NCI-H2081 treated with DMSO at 0.1 percent for 48 hours (cell line): ENCODE results near the gene MTHFSD.

ENCODE experiments used
- DNase-seq: peaks from one replicate; lab custom pipeline; 2025; lab: John Stamatoyannopoulos, UW

Gene MTHFSD

DNA sequence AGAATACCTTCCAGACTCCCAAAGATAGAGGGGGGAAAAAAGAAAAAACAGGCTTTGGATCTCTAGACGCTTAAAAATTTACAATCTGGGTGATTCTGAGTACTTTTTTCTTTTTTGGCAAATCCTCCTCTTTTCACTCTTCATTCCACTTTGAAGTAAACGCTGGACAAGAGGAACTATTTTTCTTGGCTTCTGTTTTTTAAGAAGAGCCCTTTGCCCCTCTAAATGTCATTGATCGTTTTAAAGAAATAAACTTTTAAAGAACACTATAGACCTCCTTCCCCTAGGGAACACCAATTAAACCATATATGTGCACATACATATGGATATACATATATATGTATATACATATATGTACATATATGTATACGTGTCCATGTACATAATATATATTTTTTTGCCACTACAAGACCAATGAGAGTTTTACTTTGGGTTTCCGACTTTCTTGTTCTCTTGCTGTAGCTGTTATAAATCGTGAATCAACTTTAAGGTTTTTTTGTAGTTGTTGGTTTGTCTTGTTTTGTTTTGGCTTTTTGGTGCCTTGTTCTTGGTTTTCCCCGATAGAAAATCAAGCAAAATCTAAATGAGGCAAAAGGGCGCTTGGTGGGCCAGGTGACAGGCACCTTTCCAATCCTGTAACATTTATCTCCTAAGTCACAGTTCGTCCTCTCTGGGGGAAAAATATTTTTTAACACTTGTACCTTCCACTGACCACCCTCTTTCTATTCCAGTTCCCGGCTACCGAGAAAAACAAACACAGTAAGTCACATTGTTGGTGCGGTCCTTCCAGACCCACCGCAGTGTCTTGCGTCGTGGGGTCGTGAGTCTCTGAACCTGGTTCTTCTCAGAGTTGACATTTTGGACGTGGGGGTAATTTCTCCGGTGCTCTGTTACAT lies 40.3 kb downstream of the MTHFSD start:
- DNase-seq: no peak

DNA sequence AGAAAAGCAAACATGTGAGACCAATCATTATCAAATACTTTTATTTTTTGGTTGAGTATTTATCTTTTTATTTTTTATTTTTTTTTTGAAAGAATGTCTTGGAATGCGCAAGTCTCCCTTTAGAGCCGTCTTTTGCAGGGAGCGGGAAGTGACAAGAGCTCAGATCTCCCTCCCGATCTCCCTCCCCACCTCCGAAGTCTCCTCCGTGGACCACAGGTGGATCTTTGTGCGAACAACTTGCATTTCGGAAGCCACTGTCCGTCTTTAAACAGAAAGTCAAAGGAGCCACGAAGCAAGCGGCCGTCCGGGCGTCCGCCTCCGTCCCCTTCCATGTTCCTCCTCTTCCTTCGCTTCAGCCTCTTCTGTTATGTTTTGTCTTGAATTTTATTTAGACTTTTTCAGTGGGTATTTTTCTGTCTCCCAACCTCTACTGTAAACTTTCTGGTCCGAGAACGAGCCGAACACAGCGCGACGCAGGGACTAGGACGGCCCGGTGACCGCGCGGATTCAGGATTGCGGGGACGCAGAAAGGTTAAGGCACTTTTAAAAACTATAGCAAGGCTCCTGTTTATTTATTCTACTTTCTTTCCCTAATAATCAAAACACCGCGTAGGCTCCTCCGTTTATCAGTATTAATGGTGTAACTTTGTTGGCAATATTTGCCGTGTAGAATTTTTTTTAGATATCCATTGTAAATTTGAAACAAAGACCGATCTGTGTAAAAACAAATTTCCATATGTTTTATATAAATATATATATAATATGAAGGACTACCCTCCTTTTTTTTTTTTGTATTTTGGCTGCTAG lies 41.4 kb downstream of the MTHFSD start:
- no peak for DNase-seq

DNA sequence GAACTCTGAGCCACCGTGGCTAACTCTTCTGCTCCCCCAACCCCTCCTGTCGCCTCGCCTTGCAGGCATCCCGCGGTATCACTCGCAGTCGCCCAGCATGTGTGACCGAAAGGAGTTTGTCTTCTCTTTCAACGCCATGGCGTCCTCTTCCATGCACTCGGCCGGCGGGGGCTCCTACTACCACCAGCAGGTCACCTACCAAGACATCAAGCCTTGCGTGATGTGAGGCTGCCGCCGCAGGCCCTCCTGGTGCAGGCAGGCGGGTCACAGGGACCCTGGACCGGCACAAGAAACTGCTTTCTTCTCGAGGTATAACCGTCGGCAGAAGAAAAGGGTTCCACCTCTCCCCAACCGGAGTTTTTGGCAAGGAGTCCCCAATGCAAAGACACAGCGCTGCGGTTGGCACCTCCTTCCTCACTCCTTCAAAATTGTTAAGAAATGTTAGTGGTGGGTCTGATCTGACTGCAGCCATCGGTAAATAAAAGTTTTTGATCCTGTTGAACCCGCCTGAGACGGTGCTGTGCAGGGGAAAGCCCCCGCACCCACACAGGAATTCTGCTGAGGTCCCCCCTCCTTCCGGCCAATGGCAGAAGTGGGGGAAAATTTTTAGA lies 42.1 kb downstream of the MTHFSD start:
- no peak for DNase-seq

DNA sequence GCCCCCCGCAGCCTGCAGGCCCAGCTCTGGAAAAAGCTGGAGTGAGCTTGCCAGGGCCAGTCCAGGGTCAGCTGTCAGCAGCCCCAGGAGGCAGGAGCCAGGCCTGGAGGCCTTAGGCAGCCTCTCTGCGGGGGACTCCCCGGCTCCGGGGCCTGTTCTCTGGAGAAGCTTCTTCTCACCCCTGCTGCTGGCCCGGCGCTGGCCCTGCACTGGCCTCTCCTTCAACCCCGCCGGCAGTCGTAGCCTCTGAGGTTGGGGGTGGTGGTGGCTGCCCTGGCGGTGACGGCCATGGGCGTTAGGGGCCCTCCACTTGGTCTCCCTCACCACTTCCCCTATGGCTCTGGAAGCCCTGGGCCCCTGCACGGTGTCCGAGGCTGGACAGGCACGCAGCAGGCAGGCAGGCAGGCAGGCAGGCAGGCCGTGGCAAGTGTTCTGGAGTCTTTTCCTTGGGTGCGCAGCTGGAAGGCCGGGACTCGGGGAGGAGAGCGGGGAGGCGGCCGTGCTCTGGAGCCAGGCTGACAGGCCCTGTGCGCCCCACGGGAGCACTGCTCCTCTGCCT lies 42.7 kb downstream of the MTHFSD start:
- DNase-seq: no peak

DNA sequence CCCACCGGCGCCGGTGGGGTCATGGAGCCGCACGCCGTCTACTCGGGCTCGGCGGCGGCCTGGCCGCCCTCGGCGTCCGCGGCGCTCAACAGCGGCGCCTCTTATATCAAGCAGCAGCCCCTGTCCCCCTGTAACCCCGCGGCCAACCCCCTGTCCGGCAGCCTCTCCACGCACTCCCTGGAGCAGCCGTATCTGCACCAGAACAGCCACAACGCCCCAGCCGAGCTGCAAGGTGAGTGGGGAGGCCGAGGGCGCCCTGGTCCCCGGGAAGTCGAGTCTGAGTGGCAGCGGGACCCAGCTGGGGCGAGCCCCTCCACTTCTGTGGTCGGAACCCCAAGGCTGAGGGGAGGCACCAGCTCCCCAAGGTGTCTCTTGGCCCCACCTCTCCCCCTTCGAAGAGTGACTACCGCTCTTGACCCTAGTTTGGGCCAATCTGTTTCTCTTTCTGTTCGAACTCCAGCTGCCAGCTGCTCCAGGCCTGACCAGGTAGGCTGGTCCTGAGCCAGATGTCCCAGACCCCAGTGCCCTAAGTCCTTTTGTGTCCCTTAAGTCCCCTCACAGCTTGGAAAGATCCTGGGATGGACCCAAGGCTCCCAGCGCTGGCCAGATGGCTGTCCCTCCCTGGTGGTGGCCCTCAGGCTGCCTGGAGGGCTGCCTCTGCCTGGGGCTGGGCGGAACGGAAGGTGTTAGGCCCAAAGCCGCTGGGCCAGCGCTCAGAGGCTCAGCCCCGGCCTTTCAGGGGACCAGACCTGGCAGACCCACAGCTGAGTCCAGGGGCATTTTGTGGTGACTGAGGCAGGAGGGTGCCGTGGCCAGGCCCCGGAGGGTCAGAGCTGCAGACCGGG lies 43.5 kb downstream of the MTHFSD start:
- no peak for DNase-seq

DNA sequence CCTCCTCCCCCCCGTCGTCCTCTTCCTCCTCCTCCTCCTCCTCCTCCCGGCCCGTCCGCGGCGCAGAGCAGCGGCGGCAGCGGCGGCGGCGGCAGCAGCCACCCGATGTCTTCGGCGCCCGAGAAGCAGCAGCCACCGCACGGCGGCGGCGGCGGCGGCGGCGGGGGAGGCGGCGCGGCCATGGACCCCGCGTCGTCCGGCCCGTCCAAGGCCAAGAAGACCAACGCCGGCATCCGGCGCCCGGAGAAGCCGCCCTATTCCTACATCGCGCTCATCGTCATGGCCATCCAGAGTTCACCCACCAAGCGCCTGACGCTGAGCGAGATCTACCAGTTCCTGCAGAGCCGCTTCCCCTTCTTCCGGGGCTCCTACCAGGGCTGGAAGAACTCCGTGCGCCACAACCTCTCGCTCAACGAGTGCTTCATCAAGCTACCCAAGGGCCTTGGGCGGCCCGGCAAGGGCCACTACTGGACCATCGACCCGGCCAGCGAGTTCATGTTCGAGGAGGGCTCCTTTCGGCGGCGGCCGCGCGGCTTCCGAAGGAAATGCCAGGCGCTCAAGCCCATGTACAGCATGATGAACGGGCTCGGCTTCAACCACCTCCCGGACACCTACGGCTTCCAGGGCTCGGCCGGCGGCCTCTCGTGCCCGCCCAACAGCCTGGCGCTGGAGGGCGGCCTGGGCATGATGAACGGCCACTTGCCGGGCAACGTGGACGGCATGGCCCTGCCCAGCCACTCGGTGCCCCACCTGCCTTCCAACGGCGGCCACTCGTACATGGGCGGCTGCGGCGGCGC lies 44.4 kb downstream of the MTHFSD start, which contains the start of gene FOXF1:
FOXF1 (plus strand) TSS at position 63 of the 797 bp plus-strand sequence; CDS start at position 106, 43 bp downstream.
- DNase-seq: no peak

DNA sequence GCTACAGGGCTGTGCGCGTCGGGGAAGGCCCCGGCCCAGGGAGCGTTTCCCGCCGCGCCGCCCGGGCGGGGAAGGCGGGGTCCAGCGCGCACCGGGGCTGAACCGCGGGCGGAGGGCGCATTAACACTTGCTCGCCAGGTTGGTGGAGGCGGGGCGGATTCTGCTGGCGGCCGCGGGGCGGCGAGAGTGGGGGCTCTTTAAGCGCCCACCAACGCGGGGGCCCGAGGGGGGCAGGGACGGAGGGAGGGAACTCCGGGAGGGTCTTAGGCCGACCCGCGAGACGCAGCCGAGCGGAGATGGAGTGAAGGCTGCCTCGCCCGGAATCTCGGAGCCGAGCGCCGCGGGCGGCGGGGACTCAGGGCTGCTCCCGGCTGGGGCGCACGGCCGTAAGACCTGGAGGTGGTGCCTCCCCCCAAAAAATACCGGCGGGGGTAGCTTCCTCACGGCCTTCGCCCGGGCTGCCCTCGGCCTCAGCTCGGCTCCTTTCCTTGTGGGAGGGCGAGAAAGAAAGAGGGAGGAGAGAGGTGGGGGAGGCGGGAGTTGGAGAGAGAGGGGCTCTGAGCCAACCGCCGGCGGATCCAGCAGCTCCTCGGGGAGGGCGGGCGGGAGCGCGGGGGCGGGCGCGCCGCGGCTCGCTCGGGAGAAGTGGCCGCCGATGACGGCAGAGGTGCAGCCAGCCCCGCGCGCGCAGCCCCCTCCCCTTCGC lies 45.1 kb downstream of the MTHFSD start:
- DNase-seq: no peak

DNA sequence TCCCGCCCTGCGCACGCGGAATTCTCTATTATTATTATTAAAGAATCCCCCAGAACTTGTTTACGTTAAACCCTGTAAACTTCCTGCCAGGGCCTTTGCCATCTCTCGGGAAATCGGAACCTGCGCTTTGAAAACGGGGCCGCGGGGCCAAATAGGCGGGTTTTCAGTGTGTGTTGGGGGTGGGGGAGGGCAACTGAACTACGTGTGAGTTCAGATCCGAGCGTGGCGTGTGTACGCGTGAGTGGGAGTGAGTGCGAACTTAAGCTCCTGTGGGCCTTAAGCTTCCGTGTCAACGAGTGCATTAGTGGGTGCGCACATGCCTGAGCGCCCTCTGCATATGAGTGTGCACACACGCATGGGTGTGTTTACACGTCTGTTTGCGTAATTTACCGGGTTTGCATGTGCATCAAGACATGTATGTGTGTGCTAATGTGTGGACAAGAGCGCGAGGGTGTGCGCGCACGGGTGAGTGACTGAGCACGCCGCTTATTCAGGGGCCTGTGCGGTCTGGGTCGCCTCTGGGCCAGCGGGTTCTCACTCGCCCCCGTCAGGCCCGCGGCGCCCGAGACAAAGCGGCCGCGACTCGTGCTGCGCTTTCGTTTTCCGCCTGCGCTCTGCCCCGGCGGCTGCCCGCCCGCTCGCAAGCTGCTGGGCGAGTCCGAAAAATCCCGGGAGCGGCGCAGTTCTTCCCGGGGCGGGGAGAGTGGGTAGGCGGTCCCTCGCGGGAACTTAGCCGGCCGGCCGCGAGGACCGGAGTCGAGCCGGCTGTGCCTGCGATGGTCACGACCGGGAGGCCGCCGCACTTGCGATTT lies 45.9 kb downstream of the MTHFSD start:
- no peak for DNase-seq

DNA sequence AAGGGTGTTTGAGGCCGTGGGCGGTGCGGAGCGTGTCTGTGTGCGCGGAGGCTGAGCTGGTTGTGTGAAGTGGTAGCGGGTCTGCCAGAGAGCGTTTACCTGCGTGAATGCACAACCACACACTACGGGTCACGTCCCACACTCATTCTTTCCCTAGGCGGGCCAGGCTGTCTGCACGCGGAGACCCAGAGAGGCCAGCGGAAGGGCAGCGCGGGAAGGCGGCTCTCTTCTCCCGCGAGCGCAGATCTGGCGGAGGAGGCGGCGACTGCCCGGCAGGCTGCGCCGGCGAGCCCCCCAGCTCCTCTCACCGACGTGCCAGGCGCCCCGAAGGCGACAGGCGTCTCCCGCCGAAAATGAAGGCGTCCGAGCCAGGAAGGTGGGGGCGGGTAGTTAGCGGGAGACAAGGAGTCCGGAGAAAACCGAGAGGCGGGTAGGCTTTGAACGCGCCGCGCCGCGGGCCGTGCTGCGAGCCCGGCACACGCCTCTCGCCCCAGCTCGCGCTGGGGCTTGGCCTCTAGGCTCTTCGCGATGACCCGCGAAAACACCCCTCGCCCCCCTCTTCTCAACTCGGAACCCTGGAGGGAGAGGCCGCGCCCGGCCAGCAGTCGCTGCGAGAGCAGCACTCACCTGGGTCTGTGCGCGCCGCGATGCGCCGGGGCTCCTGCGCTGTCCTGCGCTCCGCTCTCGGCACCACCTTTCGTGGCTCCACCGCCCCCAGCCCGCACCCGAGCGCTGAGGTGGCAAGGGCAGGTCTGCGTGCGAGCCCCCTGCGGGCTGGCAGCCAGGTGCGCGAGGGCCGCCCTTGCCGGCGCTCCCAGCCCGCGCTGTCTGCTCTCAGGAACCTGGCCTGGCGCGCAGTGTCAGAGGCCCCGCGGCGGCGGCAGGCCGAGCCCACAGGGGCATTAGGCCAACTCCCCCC lies 46.7 kb downstream of the MTHFSD start:
- DNase-seq: no peak

DNA sequence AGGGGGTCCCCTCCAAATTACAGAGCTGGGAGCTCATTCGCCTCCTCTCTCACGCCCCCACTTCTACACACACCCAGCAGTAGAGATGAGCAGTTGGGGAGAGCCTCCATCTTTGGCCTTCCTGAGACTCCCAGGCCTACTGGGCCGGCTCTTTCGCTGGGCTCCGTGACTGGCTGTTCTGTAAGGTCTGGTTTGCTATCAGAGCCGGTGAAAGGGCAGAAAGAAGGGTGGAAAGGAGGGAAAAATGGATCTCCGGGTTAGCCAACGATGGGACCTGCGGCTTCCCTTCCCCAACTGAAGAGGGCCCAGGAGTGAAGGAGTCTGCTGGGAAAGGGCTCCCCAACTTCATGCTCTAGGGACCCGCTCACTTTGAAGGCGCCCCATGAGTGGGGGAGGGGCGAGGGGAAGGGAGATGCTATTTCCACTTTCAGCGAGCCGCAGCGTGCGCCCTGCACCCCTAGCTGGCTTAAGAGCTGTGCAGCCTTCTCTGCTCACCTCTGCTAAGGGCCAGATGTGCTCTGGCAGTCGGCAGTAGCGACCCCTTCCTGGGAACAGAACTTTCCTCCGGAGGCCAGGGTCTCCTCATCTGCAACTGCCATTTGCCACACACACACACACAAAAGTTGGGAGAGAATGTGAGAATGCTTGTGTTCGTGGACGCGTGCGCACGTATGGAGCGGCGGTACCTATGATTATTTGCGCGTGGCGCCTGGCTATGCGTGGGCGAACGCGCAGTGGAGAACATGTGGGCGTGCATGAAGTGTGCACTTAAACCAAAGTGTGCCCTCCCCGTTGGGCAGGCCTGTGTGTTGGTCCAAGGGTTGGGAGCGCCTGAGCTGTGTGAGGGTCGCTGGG lies 47.6 kb downstream of the MTHFSD start:
- no peak for DNase-seq

DNA sequence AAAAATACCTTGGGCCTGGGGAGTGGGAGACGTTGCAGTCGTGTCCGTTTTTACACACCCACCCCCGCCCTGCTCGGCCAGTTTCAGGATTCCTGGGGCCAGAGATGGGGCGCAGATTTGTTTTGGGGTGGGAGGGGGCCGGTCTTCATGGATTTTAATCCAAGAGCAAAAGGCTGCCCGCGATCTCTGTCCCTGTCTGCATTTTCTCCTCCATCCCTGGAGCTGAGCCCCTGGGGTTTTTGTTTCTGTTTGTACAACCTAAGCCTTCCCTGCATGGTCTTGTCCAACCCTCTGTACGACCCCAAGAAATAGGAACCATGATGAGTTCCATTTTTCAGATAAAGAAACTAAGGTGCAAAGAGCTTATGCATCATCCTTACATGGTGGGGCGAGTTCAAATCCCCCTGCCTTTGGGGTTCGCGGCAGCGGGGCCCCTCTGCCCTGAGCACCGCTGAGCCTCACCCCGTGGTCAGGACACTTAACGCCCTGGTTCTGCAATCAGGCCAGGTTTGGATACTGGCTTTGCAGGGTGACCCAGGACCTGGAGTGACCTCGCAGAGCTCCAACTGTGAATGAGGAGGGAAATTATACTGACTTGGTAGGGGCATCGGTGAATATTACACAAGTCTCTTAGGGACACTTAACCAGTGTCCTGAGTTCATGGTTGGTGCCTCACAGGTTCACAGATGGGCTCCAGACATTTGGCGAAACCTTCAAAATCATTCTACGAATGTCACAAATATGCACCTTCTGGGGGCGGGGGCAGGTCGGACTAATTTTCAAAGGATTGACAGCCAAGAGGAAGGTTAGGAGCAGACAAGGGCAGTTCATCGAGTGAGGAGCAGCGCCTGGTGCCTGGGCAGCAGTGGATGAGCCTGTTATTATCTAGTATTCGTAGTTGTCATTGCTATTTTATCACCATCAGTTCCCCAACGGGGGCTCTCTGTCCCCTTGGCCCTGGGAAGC lies 48.9 kb downstream of the MTHFSD start:
- DNase-seq: no peak

DNA sequence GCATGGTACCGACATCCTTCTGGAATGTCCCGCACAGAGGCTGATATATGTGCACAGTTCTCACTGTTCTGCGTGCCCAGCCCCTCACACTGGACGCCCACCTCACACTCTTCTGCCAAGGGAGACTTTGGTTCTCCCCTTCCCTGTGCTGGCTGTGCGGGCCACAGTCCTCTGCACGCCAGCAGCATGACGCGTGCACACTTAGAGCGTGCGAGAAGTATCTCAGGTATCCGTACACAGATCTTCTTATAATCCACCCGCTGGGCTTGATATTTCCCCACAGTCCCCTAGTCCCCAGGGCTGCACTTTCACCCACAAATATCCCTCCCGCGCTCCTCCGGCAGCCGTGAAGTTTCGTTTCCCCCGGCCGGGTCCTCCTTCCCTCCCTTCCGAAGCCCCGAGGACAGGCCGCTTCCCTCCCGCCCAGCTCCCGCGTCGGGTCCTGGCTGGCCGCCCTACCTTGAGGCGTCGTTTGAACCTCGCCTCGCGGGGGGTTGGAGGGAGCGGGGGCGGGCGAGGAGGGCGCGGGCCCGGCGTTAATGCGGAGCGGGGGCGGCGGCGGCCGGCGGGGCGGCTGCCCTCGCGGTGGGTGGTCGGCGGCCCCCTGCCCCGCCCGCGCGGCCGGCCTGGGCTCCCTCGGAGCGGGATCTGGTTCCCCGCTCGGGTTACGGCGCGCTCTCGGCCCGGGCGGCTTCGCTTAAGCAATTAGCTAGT lies 49.7 kb downstream of the MTHFSD start:
- no peak for DNase-seq

DNA sequence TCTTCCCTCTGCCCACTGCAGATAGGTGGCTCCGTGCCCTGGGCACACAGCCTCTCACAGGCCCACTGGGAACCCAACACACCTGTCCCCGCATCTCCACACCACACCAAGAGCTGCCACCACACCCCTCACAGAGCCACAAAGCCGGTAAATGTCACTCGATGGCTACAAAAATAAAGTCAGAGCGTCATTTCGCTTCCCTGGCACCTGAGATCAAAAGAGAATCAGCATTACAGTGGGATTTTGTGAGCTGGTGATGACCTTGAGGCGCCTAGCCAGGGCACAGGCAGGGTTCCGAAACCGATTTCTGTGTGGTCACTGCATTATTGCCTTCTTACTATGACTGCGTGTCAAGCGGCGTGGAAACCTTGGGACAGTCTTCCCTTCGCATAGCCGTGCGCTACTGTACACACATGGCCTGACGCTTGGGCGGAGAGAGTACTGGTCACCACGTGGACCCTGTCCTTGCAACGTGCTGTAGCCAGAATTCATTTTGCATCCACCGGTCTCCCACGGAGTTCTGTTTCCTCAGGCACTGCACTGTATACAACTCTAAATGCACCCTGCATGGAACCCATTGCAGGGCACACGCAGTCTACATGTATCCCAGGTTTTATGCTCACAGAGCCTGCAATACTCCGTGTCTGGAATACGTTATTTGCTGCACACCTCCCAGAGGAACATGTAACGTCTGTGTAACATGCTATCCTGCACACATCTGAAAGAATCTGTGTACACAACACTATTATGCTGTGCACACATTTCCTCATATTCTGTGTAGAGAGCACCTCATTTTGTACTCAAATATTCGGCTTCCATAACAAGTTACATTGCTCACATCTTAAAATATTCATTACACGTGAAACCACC lies 50.5 kb downstream of the MTHFSD start:
- no peak for DNase-seq

DNA sequence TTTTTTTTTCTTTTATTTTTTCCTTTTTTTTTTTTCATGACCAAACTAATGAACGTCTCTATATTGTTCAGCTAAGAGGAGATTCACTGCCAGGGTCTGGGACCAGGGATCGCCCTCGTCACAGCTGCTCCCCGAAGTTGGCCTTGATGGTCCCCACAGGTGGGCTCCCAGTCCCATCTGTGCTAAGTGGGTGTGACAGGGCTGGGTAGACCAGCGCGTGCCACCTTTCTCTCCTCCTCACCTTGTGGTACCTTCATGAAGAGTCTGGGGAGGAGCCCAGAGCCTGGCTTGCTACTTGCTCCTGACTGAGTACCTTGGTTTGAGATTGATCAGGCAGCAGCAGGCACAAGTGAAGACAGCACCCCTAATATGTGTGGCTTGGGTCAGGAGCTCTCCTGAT lies 51.2 kb downstream of the MTHFSD start:
- DNase-seq: no peak
